Pancreas (tissue), 10 donors: Measurements from ENCODE around the gene S100A6. TPM values are rescaled to one million over a fixed set of nuclear protein-coding genes. Genes with fewer than 3 reads are reported as not detected.

Experiments
- ATAC-seq, 4 donors: fragments of 200-7000 bp; cut with Tn5 transposase; one replicate each; pipeline versions ENCODE4 v1.8.0 to v1.9.1; 2020; ENCODE audit warnings: mild to moderate bottlenecking in 4 of 4, moderate library complexity in 4 of 4
- DNase-seq, 6 donors: peaks; one replicate each; pipeline ENCODE4 v3.0.0-alpha.2; 2020
- FAIRE-seq: peaks from 2 replicates; lab custom pipeline; 2012; peaks lifted over from hg19 to GRCh38; lab: Jason Lieb, UNC
- H3K27ac ChIP-seq, 4 donors: fragments of 200-600 bp; sonication (generic); 1 replicate in 3 of 4; 2 replicates in 1 of 4; pipeline versions ENCODE4 v1.5.0 to v1.8.0; 2020
- H3K27me3 ChIP-seq, 4 donors: fragments of 200-600 bp; one replicate each; pipeline ENCODE4 v1.8.0; 2021
- H3K36me3 ChIP-seq, 3 donors: fragments of 200-600 bp; sonication (generic) in 1 of 3; one replicate each; pipeline versions ENCODE4 v1.5.0 to v1.8.0; 2020 to 2021
- H3K4me1 ChIP-seq, 3 donors: fragments of 200-600 bp; one replicate each; pipeline ENCODE4 v1.8.0; 2021
- H3K4me3 ChIP-seq, 4 donors: fragments of 200-600 bp; sonication (generic) in 2 of 4; one replicate each; pipeline versions ENCODE4 v1.5.0 to v1.8.0; 2020 to 2021
- H3K9me3 ChIP-seq, 4 donors: fragments of 200-600 bp; one replicate each; pipeline ENCODE4 v1.8.0; 2021
- CTCF ChIP-seq, 4 donors: fragments of 200-600 bp; sonication (generic) in 3 of 4; IDR thresholded peaks; one replicate each; pipeline versions ENCODE4 v1.5.0 to v1.8.0; 2021; ENCODE audit warnings: antibody characterized with exemption in 4 of 4
- WGBS, 2 donors: extraction: QIAGEN DNeasy Blood & Tissue Kit; methylation state at CpG; one replicate each; pipeline ENCODE4 v1.1.7; 2013; 5-methylcytosine and 5-hydroxymethylcytosine counted together
- intact Hi-C, 3 donors: fragments of 100-400 bp; cut with DNase I; formaldehyde crosslinking; loops; one replicate each; pipeline versions ENCODE4 v1.11.1 to v1.14.2; 2022
- polyA plus RNA-seq, 2 donors: library from polyadenylated mRNA; stranded (reverse); fragments of 200-250 nt; gene quantifications; one replicate each; pipeline ENCODE4 v1.2.3, GENCODE V29; 2013
- total RNA-seq, 6 donors: library from RNA; stranded (reverse); fragmentation: NEBNext Ultra II Directional in 4 of 6; extraction: Animal tissue kit (Norgen Biotek cat#: 25700) in 4 of 6; gene quantifications; one replicate each; pipeline versions ENCODE4 v1.2.1 to v1.2.4, GENCODE V29; 2021 to 2023
- donor health status: healthy with polysubstance abuse.
- donor health status: DM: no; HTN: no; CAD: no; lungs with moderate emphysema.
- donor health status: DM: no; HTN: no; CAD: no.
- donor health status: control.
- donor health status: control.
- donor health status: Bipolar disorder and iron deficiency.
- donor health status: DM: yes; HTN: yes; CAD: no.
- donor health status: DM: no; HTN: no; CAD: no.
- donor health status: DM: no; HTN: no; CAD: no.
- donor health status: DM: yes; HTN: yes; CAD: no.

S100A6 gene
- total and polyA plus RNA-seq, 8 donors = 21.4 to 495 (median 105) TPM

DNA sequence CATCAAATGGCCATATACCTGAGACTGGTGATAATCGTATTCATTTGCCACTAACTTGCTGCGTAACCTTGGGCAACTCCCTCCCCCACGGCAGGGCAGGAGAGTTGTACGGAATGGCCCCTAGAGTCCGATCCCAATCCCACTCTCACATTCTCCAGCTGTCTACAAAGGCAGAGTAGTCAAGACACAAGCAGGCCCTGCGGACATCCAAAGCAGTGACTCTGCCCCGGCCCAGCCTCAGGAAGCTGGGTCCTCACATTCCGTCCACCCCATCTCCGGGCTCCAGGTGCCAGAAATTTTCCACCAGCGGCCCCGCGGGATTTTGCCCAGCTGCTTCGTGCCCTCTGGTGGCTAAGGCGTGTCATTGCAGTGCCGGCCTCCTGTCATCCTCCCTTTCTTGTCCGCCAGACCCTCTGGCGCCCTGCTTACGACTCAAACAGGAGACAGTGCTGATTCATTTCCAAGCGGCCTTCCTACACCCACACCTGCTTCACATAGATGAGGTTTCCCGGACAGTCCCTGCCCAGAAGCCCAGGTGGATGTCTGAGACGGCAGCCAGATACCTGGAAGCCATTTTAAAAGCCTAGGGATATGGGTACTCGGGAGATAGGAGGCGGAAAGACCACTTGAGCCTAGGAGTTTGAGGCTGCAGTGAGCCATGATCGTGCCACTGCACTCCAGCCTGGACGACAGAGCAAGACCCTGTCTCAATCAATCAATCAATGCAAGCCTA lies 32.7 kb upstream of the S100A6 start:
- H3K27ac ChIP-seq = peak overlapping the region in 2 of 4 donors; percentile 90
- peaks cover 0 to 24% (median 0%) of the 10 kb centered on the region in 3 donors for H3K4me1 ChIP-seq
- ATAC-seq = peak; percentile 40 to 70 (median 65)
- DNase-seq = peak; percentile 71 to 94 (median 88)
- H3K36me3 ChIP-seq = no peaks in the 10 kb centered on the region
- no peaks in the 10 kb centered on the region for H3K27me3 ChIP-seq
- intact Hi-C loops = no loop called here
- FAIRE-seq = no peak
- 7 to 8% methylated on average over 25 of the region's 25 CpGs for WGBS, 2 donors
- peak overlapping the region in 2 of 4 donors; percentile 21 to 30 for H3K4me3 ChIP-seq
- H3K9me3 ChIP-seq = no peaks in the 10 kb centered on the region
- TF ChIP-seq CTCF (IDR thresholded peaks at IDR 0.05) = peak; percentile 94 to 98 (median 96)

- Histone ChIP-seq H3K9me3 (no peaks in the 10 kb centered on the region), H3K27me3 (no peaks in the 10 kb centered on the region), H3K4me3 (peak overlapping the region in 2 of 4 donors; percentile 21 to 30), H3K36me3 (no peaks in the 10 kb centered on the region), H3K4me1 (peaks cover 0 to 24% (median 0%) of the 10 kb centered on the region in 3 donors), H3K27ac (peak overlapping the region in 2 of 4 donors; percentile 90)
- no peak for TF ChIP-seq CTCF (IDR thresholded peaks at IDR 0.05)
- 76 to 83% methylated on average over 22 of the region's 22 CpGs for WGBS, 2 donors
- FAIRE-seq (no peak), ATAC-seq (peak in 1 of 4 donors; percentile 3), DNase-seq (peak in 1 of 6 donors; percentile 21)
- intact Hi-C loops = no loop called here
Observed at GRCh38 chr1:153567621-153568366, 32.0 kb upstream of the S100A6 start.

DNA sequence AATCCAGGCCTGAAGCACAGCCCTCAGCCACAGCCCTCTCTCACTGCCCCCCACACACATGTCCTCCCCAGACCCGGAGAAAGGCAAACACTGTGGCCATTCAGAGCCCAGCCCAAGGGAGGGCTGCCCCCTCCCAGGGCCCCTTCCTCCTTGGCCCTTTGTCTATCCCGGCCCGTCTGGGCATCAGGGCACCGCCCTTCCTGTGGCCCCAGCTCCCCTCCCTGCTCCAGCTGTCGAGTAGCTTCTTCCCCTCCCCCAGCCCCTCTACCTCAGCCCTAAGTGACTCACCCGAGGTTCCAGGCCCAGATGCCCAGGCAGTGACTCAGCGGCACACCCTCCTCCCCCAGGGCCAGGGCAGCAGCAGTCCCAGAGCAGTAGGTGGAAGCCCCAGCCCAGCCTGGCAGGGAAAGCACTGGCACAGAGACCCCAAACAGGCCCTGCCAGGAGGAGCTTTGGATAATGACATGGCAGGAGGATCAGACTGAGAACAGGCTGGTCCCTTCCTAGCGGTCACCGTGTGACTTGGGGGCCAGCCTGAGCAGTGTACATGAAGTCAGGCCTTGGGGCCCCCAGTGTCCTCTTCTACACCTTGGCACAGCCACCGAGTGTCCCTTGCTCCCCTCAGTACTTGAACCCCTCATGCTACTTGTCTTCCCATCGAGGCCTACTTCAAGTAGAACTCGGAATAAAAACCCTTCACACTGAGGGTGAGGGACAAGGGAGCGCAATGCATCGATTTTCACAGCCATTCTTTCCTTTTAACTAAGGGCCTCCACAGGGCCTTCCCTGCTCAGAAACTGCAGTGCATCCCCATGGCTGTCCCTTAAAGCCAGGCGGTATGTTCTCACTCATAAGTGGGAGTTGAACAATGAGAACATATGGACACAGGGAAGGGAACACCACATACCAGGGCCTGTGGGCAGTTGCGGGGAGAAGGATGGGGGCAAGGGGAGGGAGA lies 30.9 kb upstream of the S100A6 start:
- no peak for TF ChIP-seq CTCF (IDR thresholded peaks at IDR 0.05)
- intact Hi-C loops = no loop called here
- FAIRE-seq (no peak), DNase-seq (peak; percentile 79 to 95 (median 88)), ATAC-seq (peak; percentile 88 to 93 (median 90))
- Histone ChIP-seq H3K4me1 (peaks cover 0 to 24% (median 0%) of the 10 kb centered on the region in 3 donors), H3K27ac (peak overlapping the region; percentile 62 to 90 (median 78)), H3K4me3 (no peak overlapping the region), H3K36me3 (no peaks in the 10 kb centered on the region), H3K27me3 (no peaks in the 10 kb centered on the region), H3K9me3 (no peaks in the 10 kb centered on the region)
- WGBS, 2 donors = 60 to 63% methylated on average over 16 of the region's 16 CpGs

- peak in 3 of 6 donors; percentile 34 to 64 (median 41) for DNase-seq
- H3K9me3 ChIP-seq = no peaks in the 10 kb centered on the region
- no peak for FAIRE-seq
- WGBS, 2 donors = 65 to 73% methylated on average over 8 of the region's 8 CpGs
- no peak within 1 kb of the TSS for H3K4me3 ChIP-seq
- no peaks in the 10 kb centered on the region for H3K27me3 ChIP-seq
- intact Hi-C loops = no loop called here
- no peak for TF ChIP-seq CTCF (IDR thresholded peaks at IDR 0.05)
- ATAC-seq = peak; percentile 15 to 52 (median 24)
- H3K4me1 ChIP-seq = peaks cover 0 to 24% (median 0%) of the 10 kb centered on the region in 3 donors
- peak within 1 kb of the TSS; percentile 62 to 90 (median 78) for H3K27ac ChIP-seq
- no peaks in the 10 kb centered on the region for H3K36me3 ChIP-seq
Observed at GRCh38 chr1:153565529-153566374, 30.0 kb upstream of the S100A6 start, which contains the start of gene S100A2. S100A2 (minus strand) TSS chr1:153565844; CDS start chr1:153563877, 1,967 bp downstream.
